GM20000 (cell line): Measurements from ENCODE around the gene DPM3.

Source experiments
- DNase-seq: peaks from one replicate; pipeline ENCODE4 v3.0.0; 2012; ENCODE audit warnings: low spot score
- CTCF ChIP-seq: IDR thresholded peaks from 2 replicates; pipeline ENCODE4 v1.5.1; 2012; ENCODE audit warnings: mild to moderate bottlenecking, control low read depth; ENCODE audit errors: extremely low read depth, missing control alignments

Gene DPM3

GRCh38 chr1:155116113-155116764, 24.1 kb downstream of the DPM3 start:
- no peak for TF ChIP-seq CTCF
- no peak for DNase-seq

GRCh38 chr1:155113450-155113980, 26.8 kb downstream of the DPM3 start:
- no peak for TF ChIP-seq CTCF
- no peak for DNase-seq

- no peak for TF ChIP-seq CTCF
- no peak for DNase-seq
These were observed 29.5 kb downstream of the DPM3 start for GRCh38 chr1:155110826-155111225.

GRCh38 chr1:155110381-155110780, 29.9 kb downstream of the DPM3 start:
- DNase-seq: no peak
- no peak for TF ChIP-seq CTCF

- no peak for TF ChIP-seq CTCF
These were observed 32.0 kb downstream of the DPM3 start for GRCh38 chr1:155108296-155108695.

GRCh38 chr1:155107309-155108264, 32.7 kb downstream of the DPM3 start:
- DNase-seq: no peak
- no peak for TF ChIP-seq CTCF

More at GRCh38 chr1:155108296-155108695, 32.0 kb downstream of the DPM3 start:
- DNase-seq: no peak

GRCh38 chr1:155106862-155107261, 33.5 kb downstream of the DPM3 start:
- no peak for DNase-seq
- TF ChIP-seq CTCF: no peak
